HUES64 (cell line): ENCODE data around the gene SDHA. TPM values are rescaled to one million over a fixed set of nuclear protein-coding genes. Genes with fewer than 3 reads are reported as not detected.
"Not testable (repeated sequence)": the region's sequence is repeated elsewhere in the genome, so short reads cannot be mapped to it uniquely, and the experiment has no call there.

Experiments
- H3K27ac ChIP-seq: 2 replicates; pipeline ENCODE4 v1.7.0; 2013; ENCODE audit warnings: low read depth, low read length, inconsistent platforms
- H3K27me3 ChIP-seq: 2 replicates; pipeline ENCODE4 v1.6.1; 2013; ENCODE audit warnings: mild to moderate bottlenecking, low read length; ENCODE audit not compliant: insufficient read depth
- H3K36me3 ChIP-seq: 2 replicates; pipeline ENCODE4 v1.6.1; 2013; ENCODE audit warnings: mild to moderate bottlenecking, low read length; ENCODE audit not compliant: insufficient read depth
- H3K4me1 ChIP-seq: 2 replicates; pipeline ENCODE4 v1.6.1; 2013; ENCODE audit warnings: mild to moderate bottlenecking, low read length, moderate library complexity; ENCODE audit not compliant: insufficient read depth
- H3K4me3 ChIP-seq: 2 replicates; pipeline ENCODE4 v1.5.1; 2013; ENCODE audit warnings: mild to moderate bottlenecking, low read length, moderate library complexity
- H3K9ac ChIP-seq: 2 replicates; pipeline ENCODE4 v1.6.1; 2013; ENCODE audit warnings: mild to moderate bottlenecking, low read depth, low read length
- H3K9me3 ChIP-seq: 2 replicates; pipeline ENCODE4 v1.6.1; 2013; ENCODE audit warnings: low read depth, low read length; ENCODE audit not compliant: insufficient read depth
- WGBS: fragments of 150-250, 120-280 bp; methylation state at CpG from one replicate; pipeline ENCODE4 v1.1.7; 2013; ENCODE audit warnings: missing lambda C conversion rate; 5-methylcytosine and 5-hydroxymethylcytosine counted together
- polyA plus RNA-seq, 2 experiments: library from polyadenylated mRNA; stranded (reverse); fragments of 50-300 nt; gene quantifications; one replicate each; pipeline ENCODE4 v1.2.3, GENCODE V29; 2013

Gene SDHA
- polyA plus RNA-seq (2013, experiment 1 of 2), result 60.7 TPM
- polyA plus RNA-seq (2013, experiment 2 of 2), result 61.6 TPM

DNA sequence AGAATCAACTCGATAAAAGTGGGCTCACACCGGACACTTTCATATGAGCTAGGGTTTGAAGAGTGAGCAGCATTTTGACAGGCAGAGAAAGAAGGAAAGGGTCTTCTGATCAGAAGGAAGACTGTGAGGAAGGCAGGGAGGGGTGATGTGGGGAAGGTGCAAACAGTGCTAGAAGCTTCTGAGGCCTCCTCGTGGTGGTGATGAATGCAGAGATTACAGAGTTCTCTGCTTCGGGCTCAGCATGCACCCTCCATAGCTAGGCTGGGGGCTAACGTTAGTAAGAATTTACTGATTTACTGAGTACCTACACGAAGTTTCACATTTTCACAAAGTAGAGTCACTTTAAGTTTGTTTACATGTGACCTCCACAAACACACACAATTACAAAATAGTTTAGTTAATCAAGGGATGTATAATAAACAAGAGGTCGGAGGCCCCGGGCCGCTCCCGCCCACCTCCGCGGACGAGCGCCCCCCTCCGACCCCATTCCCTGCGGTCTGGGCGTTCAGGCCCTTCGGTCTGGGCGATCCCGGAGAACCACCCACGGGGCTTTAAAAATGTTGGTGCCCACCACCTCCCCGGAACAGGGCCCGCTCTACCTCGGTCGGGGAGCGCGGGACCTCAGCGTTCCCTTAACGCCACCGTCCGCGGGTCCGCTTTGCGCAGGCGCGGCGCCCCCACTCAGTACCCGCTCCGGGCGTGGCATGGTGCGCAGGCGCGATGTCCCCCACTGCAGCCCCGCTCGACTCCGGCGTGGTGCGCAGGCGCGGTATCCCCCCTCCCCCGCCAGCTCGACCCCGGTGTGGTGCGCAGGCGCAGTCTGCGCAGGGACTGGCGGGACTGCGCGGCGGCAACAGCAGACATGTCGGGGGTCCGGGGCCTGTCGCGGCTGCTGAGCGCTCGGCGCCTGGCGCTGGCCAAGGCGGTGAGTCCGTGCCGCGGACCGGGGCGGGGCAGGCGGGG, at the start of gene SDHA, which contains the start of gene CCDC127:
TSS of gene SDHA (plus strand) at position 827 of the 963 bp plus-strand sequence. CDS start at position 863, 36 bp downstream.
TSS of gene CCDC127 (minus strand) at position 660 of the 963 bp plus-strand sequence. CDS start 1,304 bp downstream, outside the sequence.
- WGBS, result 3% methylated on average over 72 of the region's 75 CpGs
- not testable (repeated sequence) for H3K4me1 ChIP-seq
- peak within 1 kb of the TSS; percentile 91; the same call in 1 of the 2 replicates for H3K27ac ChIP-seq

DNA sequence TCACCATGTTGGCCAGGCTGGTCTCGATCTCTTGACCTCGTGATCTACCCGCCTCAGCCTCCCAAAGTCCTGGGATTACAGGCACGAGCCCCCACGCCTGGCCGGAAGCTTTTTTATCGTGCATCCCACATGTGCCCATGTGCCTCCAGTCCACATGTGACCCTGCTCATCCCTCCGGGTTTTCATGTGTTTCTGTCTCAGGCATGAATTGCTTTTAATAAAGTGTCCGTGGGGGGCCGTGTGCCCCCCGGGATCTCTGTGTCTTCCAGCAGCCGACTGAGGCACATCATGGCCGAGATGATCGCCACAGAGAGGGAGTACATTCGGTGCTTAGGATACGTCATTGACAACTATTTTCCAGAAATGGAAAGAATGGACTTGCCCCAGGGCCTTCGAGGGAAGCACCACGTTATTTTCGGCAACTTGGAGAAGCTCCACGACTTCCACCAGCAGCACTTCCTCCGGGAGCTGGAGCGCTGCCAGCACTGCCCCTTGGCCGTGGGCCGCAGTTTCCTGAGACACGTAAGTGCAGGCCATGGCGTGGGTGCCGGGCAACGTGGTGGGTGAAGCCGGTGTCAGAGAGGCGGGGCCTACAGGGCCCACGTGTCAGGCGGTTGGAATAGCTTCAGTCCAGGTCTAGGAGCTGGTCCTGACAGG, 48.9 kb upstream of the SDHA start:
- H3K9me3 ChIP-seq, result no peaks in the 10 kb centered on the region
- H3K27ac ChIP-seq, result no peak overlapping the region
- no peak overlapping the region for H3K4me3 ChIP-seq
- H3K4me1 ChIP-seq, result no peaks in the 10 kb centered on the region
- no peaks in the 10 kb centered on the region for H3K27me3 ChIP-seq
- 91% methylated on average over 32 of the region's 32 CpGs for WGBS
- H3K9ac ChIP-seq, result no peak overlapping the region
- H3K36me3 ChIP-seq, result peaks cover 38% of the 10 kb centered on the region

More for the DNA sequence above, at the start of gene SDHA, which contains the start of gene CCDC127:
- H3K9ac ChIP-seq, result peak within 1 kb of the TSS; percentile 92
- H3K27me3 ChIP-seq, H3K36me3 ChIP-seq, H3K9me3 ChIP-seq: not testable (repeated sequence)
- H3K4me3 ChIP-seq, result peak within 1 kb of the TSS; percentile 98

- H3K9ac ChIP-seq, result no peak overlapping the region
- H3K36me3 ChIP-seq, result peaks cover 38% of the 10 kb centered on the region
- no peaks in the 10 kb centered on the region for H3K27me3 ChIP-seq
- H3K27ac ChIP-seq, result no peak overlapping the region
- H3K9me3 ChIP-seq, result no peaks in the 10 kb centered on the region
- H3K4me3 ChIP-seq, result no peak overlapping the region
- no peaks in the 10 kb centered on the region for H3K4me1 ChIP-seq
- WGBS, result 95% methylated on average over 12 of the region's 12 CpGs
These were observed 48.4 kb upstream of the SDHA start for GRCh38 chr5:169728-170094.

GRCh38 chr5:170971-171800, 46.9 kb upstream of the SDHA start:
- no peak overlapping the region for H3K9ac ChIP-seq
- H3K9me3 ChIP-seq, result no peaks in the 10 kb centered on the region
- WGBS, result 95% methylated on average over 37 of the region's 37 CpGs
- no peak overlapping the region for H3K27ac ChIP-seq
- no peaks in the 10 kb centered on the region for H3K4me1 ChIP-seq
- no peaks in the 10 kb centered on the region for H3K27me3 ChIP-seq
- peaks cover 38% of the 10 kb centered on the region for H3K36me3 ChIP-seq
- H3K4me3 ChIP-seq, result no peak overlapping the region

- Histone ChIP-seq H3K9me3 (no peaks in the 10 kb centered on the region), H3K4me3 (no peak overlapping the region), H3K27ac (no peak overlapping the region), H3K4me1 (no peaks in the 10 kb centered on the region), H3K36me3 (peaks cover 38% of the 10 kb centered on the region), H3K9ac (no peak overlapping the region), H3K27me3 (no peaks in the 10 kb centered on the region)
- 91% methylated on average over 23 of the region's 23 CpGs for WGBS
These were observed 46.3 kb upstream of the SDHA start for GRCh38 chr5:171801-172331.

DNA sequence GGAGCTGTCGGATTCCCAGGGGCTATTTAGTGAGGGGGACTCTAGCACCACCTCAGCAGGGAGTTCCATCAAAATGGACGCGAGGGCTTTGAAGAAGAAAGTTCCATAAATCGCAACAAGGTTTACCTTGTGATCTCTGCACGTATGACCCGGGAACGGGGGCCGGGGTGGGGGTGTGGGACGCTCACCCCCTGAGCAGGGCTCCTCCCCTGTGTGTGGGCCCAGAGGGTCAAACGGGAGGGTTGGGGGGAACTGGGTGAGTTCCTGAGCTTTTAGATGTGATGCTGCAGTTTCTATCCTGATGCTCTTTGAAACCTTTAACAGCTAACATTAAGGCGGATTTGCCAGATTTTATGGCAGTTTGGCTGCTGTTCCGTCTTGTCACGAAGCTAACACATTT, 45.7 kb upstream of the SDHA start:
- Histone ChIP-seq H3K4me1 (no peaks in the 10 kb centered on the region), H3K27me3 (no peaks in the 10 kb centered on the region), H3K9ac (no peak overlapping the region), H3K4me3 (no peak overlapping the region), H3K36me3 (peaks cover 38% of the 10 kb centered on the region), H3K27ac (no peak overlapping the region), H3K9me3 (no peaks in the 10 kb centered on the region)
- 87% methylated on average over 13 of the region's 13 CpGs for WGBS

- Histone ChIP-seq H3K27ac (no peak overlapping the region), H3K4me3 (no peak overlapping the region), H3K27me3 (no peaks in the 10 kb centered on the region), H3K9me3 (no peaks in the 10 kb centered on the region), H3K4me1 (no peaks in the 10 kb centered on the region), H3K9ac (no peak overlapping the region), H3K36me3 (peaks cover 38% of the 10 kb centered on the region)
- 83% methylated on average over 17 of the region's 17 CpGs for WGBS
These were observed 45.3 kb upstream of the SDHA start for GRCh38 chr5:172841-173251.

- Histone ChIP-seq H3K27ac (no peak overlapping the region), H3K27me3 (no peaks in the 10 kb centered on the region)
- 92% methylated on average over 21 of the region's 22 CpGs for WGBS
These were observed 44.5 kb upstream of the SDHA start for GRCh38 chr5:173392-174290.

DNA sequence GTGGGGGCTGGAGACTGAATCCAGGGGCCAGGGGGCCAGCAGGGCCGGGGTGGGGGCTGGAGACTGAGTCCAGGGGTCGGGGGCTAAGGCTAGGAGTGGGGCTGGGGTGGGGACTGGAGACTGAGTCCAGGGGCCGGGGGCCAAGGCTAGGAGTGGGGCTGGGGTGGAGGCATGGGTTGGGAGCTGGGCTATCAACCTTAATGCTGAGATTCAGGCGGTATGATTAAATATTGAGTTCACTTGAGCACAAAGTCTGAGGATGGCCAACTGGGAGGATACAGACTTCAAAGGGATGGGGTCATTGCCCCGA, 43.9 kb upstream of the SDHA start:
- peaks cover 46% of the 10 kb centered on the region for H3K36me3 ChIP-seq
- 94% methylated on average over 5 of the region's 5 CpGs for WGBS
- H3K4me1 ChIP-seq, result no peaks in the 10 kb centered on the region

More at GRCh38 chr5:173392-174290, 44.5 kb upstream of the SDHA start:
- H3K4me3 ChIP-seq, result no peak overlapping the region
- H3K36me3 ChIP-seq, result peaks cover 40% of the 10 kb centered on the region
- no peaks in the 10 kb centered on the region for H3K4me1 ChIP-seq
- H3K9ac ChIP-seq, result no peak overlapping the region
- no peaks in the 10 kb centered on the region for H3K9me3 ChIP-seq

More for the DNA sequence above, 43.9 kb upstream of the SDHA start:
- no peaks in the 10 kb centered on the region for H3K27me3 ChIP-seq
- no peak overlapping the region for H3K4me3 ChIP-seq
- no peak overlapping the region for H3K9ac ChIP-seq
- H3K9me3 ChIP-seq, result no peaks in the 10 kb centered on the region
- H3K27ac ChIP-seq, result no peak overlapping the region
